ENCODE results near the gene CLDN34. TPM values are rescaled to one million over a fixed set of nuclear protein-coding genes. Genes with fewer than 3 reads are reported as not detected.

Gene CLDN34
- 0.24 TPM for polyA plus RNA-seq (2013, experiment 1 of 2)
- polyA plus RNA-seq (2013, experiment 2 of 2), result 0.22 TPM

GRCh38 chrX:9966775-9967408 is at the start of gene CLDN34:
Gene CLDN34, plus strand, starts transcription at chrX:9967358. Its CDS starts 0 bp downstream, at chrX:9967358.
- Histone ChIP-seq H3K27me3 (ENCODE audit: insufficient read depth, low read length, poor library complexity) (no peaks in the 10 kb centered on the region), H4K8ac (ENCODE audit: low read depth, low read length) (no peak within 1 kb of the TSS), H2AK5ac (ENCODE audit: low read length) (no peak within 1 kb of the TSS), H3K4me2 (ENCODE audit: low read length) (no peak within 1 kb of the TSS), H3K4ac (ENCODE audit: low read depth, low read length) (no peak within 1 kb of the TSS), H3K9ac (ENCODE audit: low read length) (no peak within 1 kb of the TSS), H2BK120ac (ENCODE audit: low read depth, low read length) (no peak within 1 kb of the TSS), H3K23ac (ENCODE audit: low read length) (no peak within 1 kb of the TSS), H3K18ac (ENCODE audit: low read length) (no peak within 1 kb of the TSS), H2BK5ac (ENCODE audit: low read length) (no peak within 1 kb of the TSS), H4K5ac (ENCODE audit: low read length) (no peak within 1 kb of the TSS), H2BK15ac (replicated peaks; ENCODE audit: low read depth) (no peak within 1 kb of the TSS), H3K27ac (ENCODE audit: low read depth, low read length) (no peak within 1 kb of the TSS), H3K4me3 (ENCODE audit: low read length) (no peak within 1 kb of the TSS), H3K36me3 (ENCODE audit: control insufficient read depth, insufficient read depth, low read length) (no peaks in the 10 kb centered on the region), H3K56ac (ENCODE audit: low read length) (no peak within 1 kb of the TSS), H3K79me2 (ENCODE audit: control insufficient read depth, insufficient read depth, low read length) (no peaks in the 10 kb centered on the region), H3K4me1 (ENCODE audit: control insufficient read depth, low read depth, low read length) (no peaks in the 10 kb centered on the region), H3K79me1 (ENCODE audit: low read length) (no peaks in the 10 kb centered on the region)
- DNase-seq, result no peak
- WGBS (ENCODE audit: extremely low coverage, insufficient coverage, low lambda C conversion rate), result no CpG with 5 or more reads among the region's 16 CpGs

DNA sequence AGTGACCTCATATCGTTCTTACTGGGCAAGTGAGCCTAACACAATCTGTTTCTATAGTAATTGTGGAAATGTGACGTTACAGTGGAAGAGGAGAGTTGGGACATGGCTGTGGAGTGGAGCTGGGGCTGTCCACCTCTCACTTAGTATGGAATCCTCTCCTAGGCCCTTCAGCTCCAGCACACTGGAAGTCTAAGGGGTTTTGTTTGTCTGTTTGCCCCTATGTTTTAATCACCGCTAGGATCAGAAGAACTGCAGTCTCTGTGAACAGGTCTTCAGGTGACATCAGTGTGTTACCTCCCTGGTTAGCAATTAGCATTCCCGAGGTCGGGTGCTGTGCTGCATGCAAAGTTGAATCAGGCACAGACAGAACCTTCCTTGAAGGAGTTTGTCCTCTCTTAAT is 49.3 kb upstream of the CLDN34 start:
- DNase-seq, result peak; percentile 28
- no peak overlapping the region for H3K27ac ChIP-seq (ENCODE audit: low read depth, low read length)

DNA sequence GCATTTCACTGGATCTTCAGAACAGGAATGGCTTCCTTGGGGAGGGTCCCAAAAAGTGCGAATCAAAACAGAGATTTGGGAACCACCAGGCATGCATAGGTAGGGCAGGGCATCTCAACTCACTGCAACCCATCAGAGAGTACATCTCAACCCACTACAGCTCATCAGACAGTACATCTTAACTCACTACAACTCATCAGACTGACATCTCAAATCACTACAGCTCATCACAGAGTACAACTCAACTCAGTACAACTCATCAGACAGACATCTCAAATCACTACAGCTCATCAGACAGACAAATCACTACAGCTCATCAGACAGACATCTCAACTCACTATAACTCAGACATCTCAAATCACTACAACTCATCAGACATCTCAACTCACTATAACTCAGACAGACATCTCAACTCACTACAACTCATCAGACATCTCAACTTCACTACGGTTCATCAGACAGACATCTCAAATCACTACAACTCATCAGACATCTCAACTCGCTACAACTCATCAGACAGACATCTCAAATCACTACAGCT is 47.5 kb upstream of the CLDN34 start:
- no CpG with 5 or more reads among the region's 3 CpGs for WGBS (ENCODE audit: extremely low coverage, insufficient coverage, low lambda C conversion rate)
- Histone ChIP-seq H3K4ac (ENCODE audit: low read depth, low read length) (no peak overlapping the region), H3K56ac (ENCODE audit: low read length) (no peak overlapping the region), H3K79me1 (ENCODE audit: low read length) (no peaks in the 10 kb centered on the region), H3K4me2 (ENCODE audit: low read length) (no peak overlapping the region), H3K23ac (ENCODE audit: low read length) (no peak overlapping the region), H2BK15ac (replicated peaks; ENCODE audit: low read depth) (no peak overlapping the region), H3K4me3 (ENCODE audit: low read length) (no peak overlapping the region), H2AK5ac (ENCODE audit: low read length) (no peak overlapping the region), H3K36me3 (ENCODE audit: control insufficient read depth, insufficient read depth, low read length) (no peaks in the 10 kb centered on the region), H2BK5ac (ENCODE audit: low read length) (no peak overlapping the region), H4K5ac (ENCODE audit: low read length) (no peak overlapping the region), H3K27ac (ENCODE audit: low read depth, low read length) (no peak overlapping the region), H3K4me1 (ENCODE audit: control insufficient read depth, low read depth, low read length) (no peaks in the 10 kb centered on the region), H3K18ac (ENCODE audit: low read length) (no peak overlapping the region), H3K27me3 (ENCODE audit: insufficient read depth, low read length, poor library complexity) (no peaks in the 10 kb centered on the region), H4K8ac (ENCODE audit: low read depth, low read length) (no peak overlapping the region), H3K79me2 (ENCODE audit: control insufficient read depth, insufficient read depth, low read length) (no peaks in the 10 kb centered on the region), H2BK120ac (ENCODE audit: low read depth, low read length) (no peak overlapping the region), H3K9ac (ENCODE audit: low read length) (no peak overlapping the region)
- DNase-seq, result no peak

More for the DNA sequence above, 49.3 kb upstream of the CLDN34 start:
- H3K27me3 ChIP-seq (ENCODE audit: insufficient read depth, low read length, poor library complexity), result no peaks in the 10 kb centered on the region
- no peak overlapping the region for H3K4me2 ChIP-seq (ENCODE audit: low read length)
- WGBS (ENCODE audit: extremely low coverage, insufficient coverage, low lambda C conversion rate), result no CpG with 5 or more reads among the region's 5 CpGs
- H4K5ac ChIP-seq (ENCODE audit: low read length), result no peak overlapping the region
- H4K8ac ChIP-seq (ENCODE audit: low read depth, low read length), result no peak overlapping the region
- no peak overlapping the region for H3K23ac ChIP-seq (ENCODE audit: low read length)
- no peak overlapping the region for H2BK5ac ChIP-seq (ENCODE audit: low read length)
- no peak overlapping the region for H3K9ac ChIP-seq (ENCODE audit: low read length)
- no peak overlapping the region for H2BK120ac ChIP-seq (ENCODE audit: low read depth, low read length)
- H3K79me1 ChIP-seq (ENCODE audit: low read length), result no peaks in the 10 kb centered on the region
- H3K4me1 ChIP-seq (ENCODE audit: control insufficient read depth, low read depth, low read length), result no peaks in the 10 kb centered on the region
- no peaks in the 10 kb centered on the region for H3K36me3 ChIP-seq (ENCODE audit: control insufficient read depth, insufficient read depth, low read length)
- H3K79me2 ChIP-seq (ENCODE audit: control insufficient read depth, insufficient read depth, low read length), result no peaks in the 10 kb centered on the region
- no peak overlapping the region for H2AK5ac ChIP-seq (ENCODE audit: low read length)
- no peak overlapping the region for H2BK15ac ChIP-seq (replicated peaks; ENCODE audit: low read depth)
- no peak overlapping the region for H3K4me3 ChIP-seq (ENCODE audit: low read length)
- no peak overlapping the region for H3K56ac ChIP-seq (ENCODE audit: low read length)
- no peak overlapping the region for H3K18ac ChIP-seq (ENCODE audit: low read length)
- H3K4ac ChIP-seq (ENCODE audit: low read depth, low read length), result no peak overlapping the region

DNA sequence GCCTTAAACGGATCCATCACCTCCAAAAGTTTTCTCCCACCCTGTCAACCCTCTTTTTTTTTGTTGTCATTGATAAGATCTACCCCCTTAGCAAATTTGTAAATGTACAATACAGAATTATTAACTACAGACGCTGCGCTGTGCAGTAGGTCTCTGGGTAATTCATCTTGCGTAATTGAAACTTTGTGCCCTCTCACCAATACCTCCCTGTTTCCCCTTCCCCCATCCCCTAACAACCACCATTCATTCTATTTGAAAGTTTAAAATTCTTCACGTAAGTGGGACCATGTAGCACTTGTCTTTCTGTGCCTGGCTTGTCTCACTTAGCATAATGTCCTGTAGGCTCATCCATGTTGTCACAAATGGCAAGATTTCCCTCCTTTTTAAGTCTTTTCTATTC is 45.8 kb upstream of the CLDN34 start:
- Histone ChIP-seq H3K23ac (ENCODE audit: low read length) (no peak overlapping the region), H3K4me3 (ENCODE audit: low read length) (no peak overlapping the region), H3K4ac (ENCODE audit: low read depth, low read length) (no peak overlapping the region), H3K79me2 (ENCODE audit: control insufficient read depth, insufficient read depth, low read length) (no peaks in the 10 kb centered on the region), H3K4me1 (ENCODE audit: control insufficient read depth, low read depth, low read length) (no peaks in the 10 kb centered on the region), H3K56ac (ENCODE audit: low read length) (no peak overlapping the region), H3K79me1 (ENCODE audit: low read length) (no peaks in the 10 kb centered on the region), H2BK15ac (replicated peaks; ENCODE audit: low read depth) (no peak overlapping the region), H3K18ac (ENCODE audit: low read length) (no peak overlapping the region), H2BK120ac (ENCODE audit: low read depth, low read length) (no peak overlapping the region), H2BK5ac (ENCODE audit: low read length) (no peak overlapping the region), H3K27me3 (ENCODE audit: insufficient read depth, low read length, poor library complexity) (no peaks in the 10 kb centered on the region), H3K9ac (ENCODE audit: low read length) (no peak overlapping the region), H4K8ac (ENCODE audit: low read depth, low read length) (no peak overlapping the region), H3K27ac (ENCODE audit: low read depth, low read length) (no peak overlapping the region), H3K4me2 (ENCODE audit: low read length) (no peak overlapping the region), H2AK5ac (ENCODE audit: low read length) (no peak overlapping the region), H3K36me3 (ENCODE audit: control insufficient read depth, insufficient read depth, low read length) (no peaks in the 10 kb centered on the region), H4K5ac (ENCODE audit: low read length) (no peak overlapping the region)
- WGBS (ENCODE audit: extremely low coverage, insufficient coverage, low lambda C conversion rate), result no CpG with 5 or more reads among the region's 5 CpGs
- no peak for DNase-seq

DNA sequence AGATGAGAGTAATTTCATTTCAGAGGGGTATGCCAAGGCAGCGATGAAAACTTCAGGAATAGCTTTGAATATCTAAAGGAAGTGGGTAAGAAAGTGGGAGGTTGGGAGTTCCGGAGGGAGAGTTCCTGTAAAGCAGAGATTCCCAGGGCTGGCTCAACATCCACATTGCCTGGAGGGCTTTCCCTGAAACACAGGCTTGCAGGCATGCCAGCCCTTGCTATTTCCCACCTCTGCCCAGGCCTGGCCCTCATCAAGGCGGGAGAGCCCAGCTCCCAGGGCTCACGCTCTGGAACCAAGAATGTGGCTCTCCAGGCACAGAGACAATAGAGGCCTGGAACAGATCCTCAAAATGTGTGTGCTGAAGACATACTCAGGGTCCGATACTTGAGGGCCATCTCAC is 43.8 kb upstream of the CLDN34 start:
- H3K4me2 ChIP-seq (ENCODE audit: low read length), result no peak overlapping the region
- no peaks in the 10 kb centered on the region for H3K36me3 ChIP-seq (ENCODE audit: control insufficient read depth, insufficient read depth, low read length)
- no peak overlapping the region for H3K23ac ChIP-seq (ENCODE audit: low read length)
- H3K4ac ChIP-seq (ENCODE audit: low read depth, low read length), result no peak overlapping the region
- no peak overlapping the region for H2BK5ac ChIP-seq (ENCODE audit: low read length)
- H3K9ac ChIP-seq (ENCODE audit: low read length), result no peak overlapping the region
- H2BK15ac ChIP-seq (replicated peaks; ENCODE audit: low read depth), result no peak overlapping the region
- H3K4me3 ChIP-seq (ENCODE audit: low read length), result no peak overlapping the region
- H3K79me2 ChIP-seq (ENCODE audit: control insufficient read depth, insufficient read depth, low read length), result no peaks in the 10 kb centered on the region
- no peak overlapping the region for H4K8ac ChIP-seq (ENCODE audit: low read depth, low read length)
- no peak overlapping the region for H3K27ac ChIP-seq (ENCODE audit: low read depth, low read length)
- no peak overlapping the region for H3K18ac ChIP-seq (ENCODE audit: low read length)
- no peak for DNase-seq
- WGBS (ENCODE audit: extremely low coverage, insufficient coverage, low lambda C conversion rate), result no CpG with 5 or more reads among the region's 5 CpGs
- H2AK5ac ChIP-seq (ENCODE audit: low read length), result no peak overlapping the region
- no peaks in the 10 kb centered on the region for H3K4me1 ChIP-seq (ENCODE audit: control insufficient read depth, low read depth, low read length)
- H4K5ac ChIP-seq (ENCODE audit: low read length), result no peak overlapping the region
- H3K27me3 ChIP-seq (ENCODE audit: insufficient read depth, low read length, poor library complexity), result no peaks in the 10 kb centered on the region
- no peaks in the 10 kb centered on the region for H3K79me1 ChIP-seq (ENCODE audit: low read length)
- no peak overlapping the region for H2BK120ac ChIP-seq (ENCODE audit: low read depth, low read length)
- H3K56ac ChIP-seq (ENCODE audit: low read length), result no peak overlapping the region

DNA sequence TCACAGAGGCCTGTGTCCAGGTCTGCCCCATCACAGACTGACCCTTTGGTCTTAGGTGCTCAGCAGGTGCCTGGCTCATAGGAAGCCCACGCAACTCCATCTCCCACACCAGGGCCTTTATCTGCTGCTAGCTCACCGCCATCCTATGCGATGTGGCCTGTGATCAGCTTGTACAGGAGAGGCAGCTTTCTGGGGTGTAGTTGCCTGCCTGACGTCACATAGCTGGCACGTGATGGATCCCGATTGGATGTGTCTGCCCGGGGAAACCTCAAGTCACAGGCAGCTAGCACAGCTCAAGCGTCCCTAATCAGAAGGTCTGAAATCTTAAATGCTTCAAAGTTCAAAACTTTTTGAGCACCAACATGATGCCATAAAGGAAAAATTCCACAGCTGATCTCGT is 41.2 kb upstream of the CLDN34 start:
- H3K36me3 ChIP-seq (ENCODE audit: control insufficient read depth, insufficient read depth, low read length), result no peaks in the 10 kb centered on the region
- no peak overlapping the region for H3K9ac ChIP-seq (ENCODE audit: low read length)
- no peaks in the 10 kb centered on the region for H3K79me1 ChIP-seq (ENCODE audit: low read length)
- no peak overlapping the region for H3K4me3 ChIP-seq (ENCODE audit: low read length)
- no peak overlapping the region for H4K8ac ChIP-seq (ENCODE audit: low read depth, low read length)
- no CpG with 5 or more reads among the region's 9 CpGs for WGBS (ENCODE audit: extremely low coverage, insufficient coverage, low lambda C conversion rate)
- H3K4me1 ChIP-seq (ENCODE audit: control insufficient read depth, low read depth, low read length), result peaks cover 4% of the 10 kb centered on the region
- no peak overlapping the region for H3K18ac ChIP-seq (ENCODE audit: low read length)
- no peak for DNase-seq
- no peak overlapping the region for H2AK5ac ChIP-seq (ENCODE audit: low read length)
- H3K27me3 ChIP-seq (ENCODE audit: insufficient read depth, low read length, poor library complexity), result no peaks in the 10 kb centered on the region
- H3K4me2 ChIP-seq (ENCODE audit: low read length), result no peak overlapping the region
- H3K56ac ChIP-seq (ENCODE audit: low read length), result no peak overlapping the region
- no peak overlapping the region for H3K27ac ChIP-seq (ENCODE audit: low read depth, low read length)
- H4K5ac ChIP-seq (ENCODE audit: low read length), result no peak overlapping the region
- no peak overlapping the region for H3K4ac ChIP-seq (ENCODE audit: low read depth, low read length)
- no peak overlapping the region for H3K23ac ChIP-seq (ENCODE audit: low read length)
- no peak overlapping the region for H2BK5ac ChIP-seq (ENCODE audit: low read length)
- H2BK15ac ChIP-seq (replicated peaks; ENCODE audit: low read depth), result no peak overlapping the region
- no peaks in the 10 kb centered on the region for H3K79me2 ChIP-seq (ENCODE audit: control insufficient read depth, insufficient read depth, low read length)
- H2BK120ac ChIP-seq (ENCODE audit: low read depth, low read length), result no peak overlapping the region
